ENCODE measurements around the gene KIF5B.

- TF ChIP-seq CTCF (IDR thresholded peaks at IDR 0.05) (no peak), POLR2AphosphoS5 (IDR thresholded peaks at IDR 0.05) (no peak), EP300 (IDR thresholded peaks at IDR 0.05) (no peak), POLR2A (IDR thresholded peaks at IDR 0.05; ENCODE audit: low read depth) (no peak)
These were observed 14.8 kb downstream of the KIF5B start for GRCh38 chr10:32041290-32042028.

Data from esophagus muscularis mucosa (tissue), 4 donors.